HG03571 (cell line): ENCODE data around the gene RAB4B.
"Not testable (repeated sequence)": the region's sequence is repeated elsewhere in the genome, so short reads cannot be mapped to it uniquely, and the experiment has no call there.

Experiments used
- ATAC-seq: cut with Tn5 transposase; IDR thresholded peaks from one replicate; pipeline ENCODE4 v1.9.1; 2021; ENCODE audit not compliant: unreplicated experiment

Gene RAB4B

DNA sequence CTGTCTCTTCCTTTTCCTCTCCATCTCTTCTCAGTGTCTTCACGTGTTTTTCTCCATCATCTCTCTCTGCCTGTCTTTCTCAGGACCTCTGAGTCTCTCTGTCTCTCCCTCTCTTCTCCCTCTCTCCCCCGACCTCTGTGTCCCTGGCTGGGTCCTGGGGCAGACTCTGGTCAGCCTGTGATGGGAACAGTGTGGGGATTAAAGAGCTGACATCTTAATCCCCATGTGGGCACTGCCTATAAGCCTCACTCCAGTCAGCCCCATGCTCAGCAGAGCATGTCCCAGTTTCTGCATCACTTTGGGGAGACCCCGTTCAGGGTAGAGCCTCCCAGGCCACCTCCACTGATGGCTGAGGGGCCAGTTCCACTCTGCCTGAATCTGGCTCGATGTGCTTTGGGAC lies 37.2 kb downstream of the RAB4B start:
- no peak for ATAC-seq

- ATAC-seq, result not testable (repeated sequence)
These were observed 40.7 kb downstream of the RAB4B start for GRCh38 chr19:40818480-40819399.

- not testable (repeated sequence) for ATAC-seq
These were observed 41.6 kb downstream of the RAB4B start for GRCh38 chr19:40819479-40820234.

- ATAC-seq, result no peak
These were observed 44.1 kb downstream of the RAB4B start for GRCh38 chr19:40822161-40822560.

DNA sequence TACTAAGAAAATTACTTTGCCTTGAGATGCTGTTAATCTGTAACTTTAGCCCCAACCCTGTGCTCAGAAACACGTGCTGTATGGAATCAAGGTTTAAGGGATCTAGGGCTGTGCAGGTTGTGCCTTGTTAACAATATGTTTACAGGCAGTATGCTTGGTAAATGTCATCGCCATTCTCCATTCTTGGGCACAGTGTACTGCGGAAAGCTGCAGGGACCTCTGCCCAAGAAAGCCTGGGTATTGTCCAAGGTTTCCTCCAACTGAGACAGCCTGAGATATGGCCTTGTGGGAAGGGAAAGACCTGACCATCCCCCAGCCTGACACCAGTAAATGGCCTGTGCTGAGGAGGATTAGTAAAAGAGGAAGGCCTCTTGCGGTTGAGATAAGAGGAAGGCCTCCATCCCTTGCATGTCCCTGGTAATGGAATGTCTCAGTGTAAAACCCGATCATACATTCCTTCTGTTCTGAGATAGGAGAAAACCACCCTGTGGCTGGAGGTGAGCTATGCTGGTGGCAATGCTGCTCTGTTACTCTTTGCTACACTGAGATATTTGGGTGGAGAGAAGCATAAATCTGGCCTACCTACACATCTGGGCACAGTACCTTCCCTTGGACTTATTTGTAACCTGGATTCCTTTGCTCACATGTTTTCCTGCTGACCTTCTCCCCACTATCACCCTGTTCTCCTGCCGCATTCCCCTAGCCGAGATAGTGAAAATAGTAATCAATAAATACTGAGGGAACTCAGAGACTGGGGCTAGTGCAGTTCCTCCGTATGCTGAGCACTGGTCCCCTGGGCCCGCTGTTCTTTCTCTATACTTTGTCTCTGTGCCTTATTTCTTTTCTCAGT lies 44.9 kb downstream of the RAB4B start:
- not testable (repeated sequence) for ATAC-seq

DNA sequence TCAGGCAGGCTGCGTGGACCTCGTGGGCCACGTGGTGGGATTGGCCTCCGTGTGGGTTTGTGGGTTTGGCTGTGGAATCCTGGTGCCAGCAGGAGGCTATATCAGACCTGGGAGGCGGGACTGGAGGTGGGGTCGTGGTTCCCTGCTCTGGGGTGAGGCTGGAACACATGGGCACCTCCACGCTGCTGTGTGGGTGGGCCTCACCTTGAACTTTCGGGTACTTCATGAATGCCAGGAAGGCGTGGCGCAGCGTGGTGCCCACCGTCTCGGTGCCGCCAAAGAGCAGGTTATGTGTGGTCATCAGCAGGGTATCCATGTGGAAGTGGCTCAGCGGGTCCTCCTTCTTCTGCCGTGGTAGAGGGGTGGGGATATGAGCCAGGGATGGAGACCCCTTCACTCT lies 46.9 kb downstream of the RAB4B start:
- not testable (repeated sequence) for ATAC-seq

- ATAC-seq, result not testable (repeated sequence)
These were observed 47.5 kb downstream of the RAB4B start for GRCh38 chr19:40825460-40826095.

DNA sequence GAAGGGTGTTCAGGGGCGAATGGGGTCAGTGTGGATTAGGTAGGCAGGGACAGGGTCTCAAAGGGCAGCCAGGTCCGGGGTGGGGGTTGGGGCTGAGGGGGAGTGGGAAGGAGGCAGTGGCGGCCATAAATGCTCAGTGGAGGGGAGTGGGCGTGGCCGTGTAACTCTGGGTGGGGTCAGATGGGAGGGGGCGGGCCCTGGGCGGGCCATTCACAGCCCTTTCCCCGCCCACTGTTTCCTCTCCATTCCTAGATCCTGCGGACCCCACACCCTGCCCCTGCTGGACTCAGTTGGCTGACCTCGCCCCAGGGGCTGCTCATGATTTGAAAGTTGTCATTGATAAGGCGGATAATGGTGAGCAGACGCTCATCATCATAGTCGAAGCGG lies 48.3 kb downstream of the RAB4B start:
- not testable (repeated sequence) for ATAC-seq

GRCh38 chr19:40826699-40827385 lies 48.8 kb downstream of the RAB4B start:
- ATAC-seq, result not testable (repeated sequence)

DNA sequence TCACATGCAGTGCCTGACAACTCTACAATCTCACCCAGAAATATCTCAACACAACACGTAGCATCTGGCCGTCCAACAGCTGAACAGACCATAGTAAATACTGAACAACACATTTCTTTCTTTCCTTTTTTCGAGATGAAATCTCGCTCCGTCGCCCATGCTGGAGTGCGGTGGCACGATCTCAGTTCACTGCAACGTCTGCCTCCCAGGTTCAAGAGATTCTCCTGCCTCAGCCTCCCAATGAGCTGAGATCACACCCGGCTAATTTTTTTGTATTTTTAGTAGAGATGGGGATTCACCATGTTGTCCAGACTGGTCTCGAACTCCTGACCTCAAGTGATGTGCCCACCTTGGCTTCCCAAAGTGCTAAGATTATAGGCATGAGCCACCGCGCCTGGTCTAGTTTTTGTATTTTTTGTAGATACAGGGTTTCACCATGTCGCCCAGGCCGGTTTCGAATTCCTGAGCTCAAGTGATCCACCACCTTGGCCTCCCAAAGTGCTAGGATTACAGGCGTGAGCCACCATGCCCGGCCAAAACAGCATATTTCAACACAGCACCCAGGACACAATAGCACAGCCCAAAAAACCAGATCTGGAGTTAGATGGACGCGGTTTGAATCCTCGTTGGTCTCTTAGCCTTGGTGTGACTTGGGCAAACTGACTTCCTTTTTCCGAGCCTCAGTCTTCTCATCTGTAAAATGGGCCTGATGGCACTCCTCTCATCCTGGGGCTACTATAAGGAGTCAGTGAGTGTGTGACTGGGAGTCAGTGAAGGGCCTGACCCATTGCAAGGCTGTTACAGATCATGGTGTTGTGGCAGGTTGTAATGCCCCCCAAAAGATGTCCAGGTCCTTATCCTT lies 49.6 kb downstream of the RAB4B start:
- ATAC-seq, result no peak

GRCh38 chr19:40829205-40829604 lies 51.2 kb downstream of the RAB4B start:
- ATAC-seq, result no peak

- not testable (repeated sequence) for ATAC-seq
These were observed 52.7 kb downstream of the RAB4B start for GRCh38 chr19:40830741-40831140.

DNA sequence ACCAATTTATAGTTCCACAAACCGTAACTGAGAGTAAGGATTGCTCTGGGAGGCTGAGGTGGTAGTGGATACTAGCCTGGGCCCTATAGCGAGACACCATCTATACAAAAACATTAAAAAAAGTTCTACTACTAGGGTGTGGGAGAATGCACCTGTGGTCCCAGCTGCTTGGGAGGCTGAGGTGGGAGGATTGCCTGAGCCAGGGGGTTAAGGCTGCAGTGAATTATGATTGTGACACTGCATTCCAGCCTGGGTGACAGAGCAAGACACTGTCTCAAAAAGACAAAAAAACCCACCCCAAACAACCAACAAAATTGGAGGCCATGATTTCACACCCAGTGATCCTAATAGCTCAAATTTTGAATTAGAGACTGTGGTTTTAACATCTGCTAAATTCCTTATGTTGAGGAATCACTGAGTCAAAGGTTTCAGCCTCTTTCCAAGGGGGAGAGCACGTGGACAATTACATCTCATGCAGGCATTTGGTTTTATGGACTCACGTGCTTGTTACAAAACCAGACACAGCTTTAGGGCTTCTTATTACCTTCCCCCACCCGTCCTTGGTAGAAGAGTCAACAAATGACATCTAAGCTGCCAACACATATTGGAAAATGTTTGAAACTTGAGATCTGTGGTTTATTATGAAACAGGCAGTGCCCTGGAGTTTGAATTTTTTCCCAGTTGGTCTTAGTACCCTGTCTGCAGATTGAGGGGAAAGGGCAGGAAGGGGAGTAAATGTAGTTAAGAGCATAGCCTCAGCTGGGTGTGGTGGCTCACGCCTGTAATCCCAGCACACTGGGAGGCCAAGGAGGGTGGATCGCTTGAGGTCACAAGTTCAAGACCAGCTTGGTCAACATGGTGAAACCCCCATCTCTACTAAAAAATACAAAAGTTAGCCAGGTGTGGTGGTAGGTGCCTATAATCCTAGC lies 53.7 kb downstream of the RAB4B start:
- ATAC-seq, result no peak

DNA sequence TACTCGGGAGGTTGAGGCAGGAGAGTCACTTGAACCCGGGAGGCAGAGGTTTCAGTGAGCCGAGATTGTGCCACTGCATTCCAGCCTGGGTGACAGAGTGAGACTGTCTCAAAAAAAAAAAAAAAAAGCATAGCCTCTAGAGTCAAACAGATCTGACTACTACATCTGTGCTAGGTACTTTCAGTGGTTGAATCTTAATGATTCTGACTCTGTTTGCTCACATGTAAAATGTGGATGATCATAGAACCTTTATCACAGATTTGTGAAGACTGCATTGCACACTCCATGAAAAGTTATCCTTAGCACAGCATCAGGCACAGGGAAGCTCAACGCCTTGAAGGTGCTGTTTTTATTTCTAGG lies 54.4 kb downstream of the RAB4B start:
- not testable (repeated sequence) for ATAC-seq

- not testable (repeated sequence) for ATAC-seq
These were observed 55.9 kb downstream of the RAB4B start for GRCh38 chr19:40833728-40834533.

- ATAC-seq, result no peak
These were observed 58.8 kb downstream of the RAB4B start for GRCh38 chr19:40836754-40837429.

DNA sequence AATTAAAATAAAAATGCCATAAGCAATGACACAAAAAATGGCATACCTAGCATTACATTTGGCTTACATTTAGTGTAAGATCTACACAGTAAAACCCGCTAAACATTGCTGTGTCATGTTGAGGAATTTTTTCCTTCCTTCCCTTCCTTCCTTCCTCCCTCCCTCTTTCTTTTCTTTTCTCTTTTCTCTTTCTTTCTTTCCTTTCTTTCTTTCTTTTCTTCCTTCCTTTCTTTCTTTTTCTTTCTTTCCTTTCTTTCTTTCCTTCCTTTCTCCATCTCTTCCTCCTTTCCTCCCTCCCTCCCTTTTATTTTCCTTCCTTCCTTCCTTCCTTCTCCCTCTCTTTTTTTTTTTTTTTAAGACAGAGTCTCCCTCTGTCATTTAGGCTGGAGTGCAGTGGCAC lies 60.4 kb downstream of the RAB4B start:
- ATAC-seq, result not testable (repeated sequence)
